Stimulated activated CD8-positive, alpha-beta memory T cell treated with anti-CD3 and anti-CD28 coated beads, Interleukin-7, amount 100 ng/mL, for 24 hours (primary cell): ENCODE results near the gene SNU13.
"Not testable (repeated sequence)": the region's sequence is repeated elsewhere in the genome, so short reads cannot be mapped to it uniquely, and the experiment has no call there.

ENCODE experiments used
- DNase-seq: peaks from one replicate; pipeline ENCODE4 v3.0.0-alpha.2; 2020; ENCODE audit warnings: low read depth

The SNU13 gene

GRCh38 chr22:41681616-41682015 is 7.1 kb downstream of the SNU13 start:
- no peak for DNase-seq

GRCh38 chr22:41676134-41676533 is 12.5 kb downstream of the SNU13 start:
- DNase-seq, result no peak

- DNase-seq, result no peak
Observed at GRCh38 chr22:41674846-41675340, 13.8 kb downstream of the SNU13 start.

- DNase-seq, result no peak
Observed at GRCh38 chr22:41672780-41673509, 15.7 kb downstream of the SNU13 start.

GRCh38 chr22:41672096-41672495 is 16.6 kb downstream of the SNU13 start:
- DNase-seq, result not testable (repeated sequence)

GRCh38 chr22:41668971-41669911 is 19.4 kb downstream of the SNU13 start:
- no peak for DNase-seq

- no peak for DNase-seq
Observed at GRCh38 chr22:41664951-41665350, 23.7 kb downstream of the SNU13 start.

- no peak for DNase-seq
Observed at GRCh38 chr22:41664490-41664889, 24.2 kb downstream of the SNU13 start.

- not testable (repeated sequence) for DNase-seq
Observed at GRCh38 chr22:41663594-41663993, 25.1 kb downstream of the SNU13 start.

GRCh38 chr22:41661713-41662112 is 27.0 kb downstream of the SNU13 start:
- DNase-seq, result no peak

GRCh38 chr22:41661088-41661487 is 27.6 kb downstream of the SNU13 start:
- DNase-seq, result no peak

- DNase-seq, result no peak
Observed at GRCh38 chr22:41660416-41660815, 28.3 kb downstream of the SNU13 start.

GRCh38 chr22:41659941-41660340 is 28.7 kb downstream of the SNU13 start:
- no peak for DNase-seq

GRCh38 chr22:41658869-41659268 is 29.8 kb downstream of the SNU13 start:
- DNase-seq, result no peak

- no peak for DNase-seq
Observed at GRCh38 chr22:41657709-41658108, 31.0 kb downstream of the SNU13 start.

GRCh38 chr22:41656556-41656955 is 32.1 kb downstream of the SNU13 start:
- DNase-seq, result no peak

GRCh38 chr22:41654322-41654721 is 34.3 kb downstream of the SNU13 start:
- no peak for DNase-seq

GRCh38 chr22:41650821-41651220 is 37.8 kb downstream of the SNU13 start:
- DNase-seq, result no peak

GRCh38 chr22:41650229-41650628 is 38.4 kb downstream of the SNU13 start:
- DNase-seq, result no peak

GRCh38 chr22:41648432-41648831 is 40.2 kb downstream of the SNU13 start:
- DNase-seq, result no peak

GRCh38 chr22:41647771-41648170 is 40.9 kb downstream of the SNU13 start:
- no peak for DNase-seq

- DNase-seq, result no peak
Observed at GRCh38 chr22:41642331-41643110, 46.1 kb downstream of the SNU13 start.
